ENCODE data around the gene C11orf86.
"Not testable (repeated sequence)": the region's sequence is repeated elsewhere in the genome, so short reads cannot be mapped to it uniquely, and the experiment has no call there.

Gene C11orf86

GRCh38 chr11:66987924-66988637 lies 13.0 kb downstream of the C11orf86 start:
- DNase-seq (ENCODE audit: insufficient read length, low spot score) (no peak), FAIRE-seq (no peak)

GRCh38 chr11:66988741-66989140 lies 13.6 kb downstream of the C11orf86 start:
- not testable (repeated sequence) for FAIRE-seq; DNase-seq (ENCODE audit: insufficient read length, low spot score)

- not testable (repeated sequence) for DNase-seq (ENCODE audit: insufficient read length, low spot score); FAIRE-seq
These were observed 14.3 kb downstream of the C11orf86 start for GRCh38 chr11:66989360-66989759.

- FAIRE-seq: no peak
- no peak for DNase-seq (ENCODE audit: insufficient read length, low spot score)
These were observed 16.9 kb downstream of the C11orf86 start for GRCh38 chr11:66992041-66992440.

- no peak for DNase-seq (ENCODE audit: insufficient read length, low spot score)
- no peak for FAIRE-seq
These were observed 21.6 kb downstream of the C11orf86 start for GRCh38 chr11:66996609-66997273.

GRCh38 chr11:66999555-66999954 lies 24.5 kb downstream of the C11orf86 start:
- FAIRE-seq (no peak), DNase-seq (ENCODE audit: insufficient read length, low spot score) (no peak)

- FAIRE-seq (no peak), DNase-seq (ENCODE audit: insufficient read length, low spot score) (no peak)
These were observed 26.2 kb downstream of the C11orf86 start for GRCh38 chr11:67001332-67001731.

GRCh38 chr11:67002297-67002913 lies 27.3 kb downstream of the C11orf86 start:
- FAIRE-seq: no peak
- no peak for DNase-seq (ENCODE audit: insufficient read length, low spot score)

GRCh38 chr11:67002921-67003411 lies 27.9 kb downstream of the C11orf86 start:
- FAIRE-seq (no peak), DNase-seq (ENCODE audit: insufficient read length, low spot score) (no peak)

- not testable (repeated sequence) for DNase-seq (ENCODE audit: insufficient read length, low spot score); FAIRE-seq
These were observed 30.1 kb downstream of the C11orf86 start for GRCh38 chr11:67005200-67005599.

GRCh38 chr11:67006029-67006884 lies 31.2 kb downstream of the C11orf86 start:
- DNase-seq (ENCODE audit: insufficient read length, low spot score): no peak
- no peak for FAIRE-seq

GRCh38 chr11:67007126-67007525 lies 32.0 kb downstream of the C11orf86 start:
- DNase-seq (ENCODE audit: insufficient read length, low spot score): no peak
- FAIRE-seq: no peak

- no peak for DNase-seq (ENCODE audit: insufficient read length, low spot score)
- no peak for FAIRE-seq
These were observed 35.3 kb downstream of the C11orf86 start for GRCh38 chr11:67010296-67010905.

- FAIRE-seq (no peak), DNase-seq (ENCODE audit: insufficient read length, low spot score) (no peak)
These were observed 38.5 kb downstream of the C11orf86 start for GRCh38 chr11:67013511-67014045.

GRCh38 chr11:67014343-67014742 lies 39.2 kb downstream of the C11orf86 start:
- FAIRE-seq: no peak
- DNase-seq (ENCODE audit: insufficient read length, low spot score): no peak

- no peak for DNase-seq (ENCODE audit: insufficient read length, low spot score)
- no peak for FAIRE-seq
These were observed 39.9 kb downstream of the C11orf86 start for GRCh38 chr11:67015048-67015447.

GRCh38 chr11:67016550-67016949 lies 41.4 kb downstream of the C11orf86 start:
- FAIRE-seq (no peak), DNase-seq (ENCODE audit: insufficient read length, low spot score) (no peak)

GRCh38 chr11:67020949-67021348 lies 45.8 kb downstream of the C11orf86 start:
- no peak for DNase-seq (ENCODE audit: insufficient read length, low spot score)
- FAIRE-seq: no peak

GRCh38 chr11:67022341-67022933 lies 47.3 kb downstream of the C11orf86 start:
- FAIRE-seq: no peak

More at GRCh38 chr11:67022341-67022933, 47.3 kb downstream of the C11orf86 start:
- no peak for DNase-seq (ENCODE audit: insufficient read length, low spot score)

Data from GM19239 (cell line).